ENCODE measurements around the gene HSD3B7.

The HSD3B7 gene

DNA sequence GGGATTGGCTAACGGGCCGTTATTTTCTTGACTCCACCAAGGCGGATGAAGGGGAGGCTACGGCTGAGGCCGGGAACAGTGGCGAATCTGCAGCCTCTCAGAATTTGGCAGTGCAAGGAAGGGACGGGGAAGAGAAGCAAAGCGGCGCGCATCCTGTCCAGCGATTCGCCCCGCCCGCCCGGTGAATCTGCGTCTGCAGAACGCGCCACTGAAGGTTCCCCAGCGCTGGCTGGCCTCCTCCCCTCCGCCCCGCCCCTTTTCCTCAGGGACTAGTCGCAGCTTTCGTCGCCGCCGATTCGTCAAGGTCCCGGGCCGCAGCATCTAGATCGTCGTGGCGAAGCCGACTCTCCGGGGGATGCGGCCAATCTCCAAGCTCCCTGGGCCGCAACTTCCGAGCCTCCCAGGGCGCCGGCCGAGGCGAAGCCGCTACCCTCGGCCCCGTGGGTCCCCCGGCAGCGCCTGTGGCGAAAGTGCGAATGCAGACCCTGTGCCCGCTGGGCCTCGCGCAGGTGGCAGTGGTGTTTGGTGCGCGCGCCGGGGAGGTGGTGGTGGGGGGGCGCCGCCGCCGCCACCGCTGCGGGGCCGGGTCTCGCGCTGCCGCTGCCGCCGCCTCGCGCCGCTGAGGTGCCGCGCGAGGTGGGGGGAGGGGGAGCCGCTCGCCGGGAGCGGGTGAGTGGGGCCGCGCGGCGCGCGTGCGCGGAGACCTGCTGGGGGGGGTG is 27.4 kb upstream of the HSD3B7 start, which contains the start of gene SETD1A:
Gene SETD1A, plus strand, starts transcription at position 299 of the 719 bp plus-strand sequence. CDS start 978 bp downstream, outside the sequence.
- peak; percentile 98 for DNase-seq

DNA sequence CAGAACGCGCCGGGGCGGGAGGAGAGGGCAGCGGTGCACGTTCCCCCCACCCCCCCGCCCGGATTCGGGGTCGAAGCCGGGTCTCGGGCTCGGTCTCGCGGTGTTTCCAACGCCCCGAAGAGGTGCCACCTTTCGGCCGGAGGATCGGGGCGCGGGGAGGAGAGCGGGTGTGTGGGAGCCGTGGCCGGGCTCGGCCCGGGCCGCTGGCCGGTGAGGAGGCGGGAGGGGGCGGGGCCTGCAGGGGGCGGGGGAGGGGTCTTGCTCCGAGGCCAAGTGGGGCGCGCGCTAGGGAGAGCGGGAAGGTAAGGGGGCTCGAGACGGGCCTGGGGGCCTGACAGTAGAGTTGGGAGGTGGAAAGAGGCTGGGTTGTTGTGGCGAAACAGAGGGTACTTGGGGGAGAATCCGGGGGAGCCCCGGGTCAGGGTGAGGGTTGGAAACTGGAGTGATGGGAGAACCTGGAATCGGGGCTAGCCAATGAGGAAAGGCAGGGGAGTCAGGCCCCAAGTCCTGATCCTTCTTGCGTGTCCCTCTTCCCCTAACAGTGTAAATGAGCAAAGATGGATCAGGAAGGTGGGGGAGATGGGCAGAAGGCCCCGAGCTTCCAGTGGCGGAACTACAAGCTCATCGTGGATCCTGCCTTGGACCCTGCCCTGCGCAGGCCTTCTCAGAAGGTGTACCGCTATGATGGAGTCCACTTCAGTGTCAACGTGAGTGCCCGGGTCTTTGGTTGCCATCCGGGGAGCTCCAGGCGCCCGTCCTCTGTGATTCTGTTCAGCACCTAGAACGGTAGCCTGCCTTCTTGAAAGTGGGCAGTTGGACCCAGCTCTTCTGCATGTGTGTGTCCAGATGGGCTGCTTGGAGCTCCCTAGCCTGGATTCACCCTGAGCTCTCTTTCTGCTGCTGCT is 26.6 kb upstream of the HSD3B7 start:
- DNase-seq, result no peak

DNA sequence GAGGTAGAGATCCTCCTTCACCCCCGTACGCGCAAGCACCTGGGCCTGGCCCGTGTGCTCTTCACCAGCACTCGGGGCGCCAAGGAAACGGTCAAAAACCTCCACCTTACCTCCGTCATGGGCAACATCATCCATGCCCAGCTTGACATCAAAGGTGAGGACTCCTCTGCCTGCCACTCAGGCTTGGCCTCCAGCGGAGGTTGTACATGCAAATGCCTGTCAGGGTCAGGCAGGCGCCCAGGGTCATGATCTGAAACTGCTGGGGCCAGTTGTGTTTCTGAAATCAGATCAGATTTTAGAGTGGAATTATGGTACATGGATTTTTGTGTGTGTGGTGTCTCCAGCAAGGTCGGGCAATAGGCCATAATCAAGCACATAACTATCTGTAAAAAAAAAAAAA is 23.6 kb upstream of the HSD3B7 start:
- DNase-seq, result no peak

DNA sequence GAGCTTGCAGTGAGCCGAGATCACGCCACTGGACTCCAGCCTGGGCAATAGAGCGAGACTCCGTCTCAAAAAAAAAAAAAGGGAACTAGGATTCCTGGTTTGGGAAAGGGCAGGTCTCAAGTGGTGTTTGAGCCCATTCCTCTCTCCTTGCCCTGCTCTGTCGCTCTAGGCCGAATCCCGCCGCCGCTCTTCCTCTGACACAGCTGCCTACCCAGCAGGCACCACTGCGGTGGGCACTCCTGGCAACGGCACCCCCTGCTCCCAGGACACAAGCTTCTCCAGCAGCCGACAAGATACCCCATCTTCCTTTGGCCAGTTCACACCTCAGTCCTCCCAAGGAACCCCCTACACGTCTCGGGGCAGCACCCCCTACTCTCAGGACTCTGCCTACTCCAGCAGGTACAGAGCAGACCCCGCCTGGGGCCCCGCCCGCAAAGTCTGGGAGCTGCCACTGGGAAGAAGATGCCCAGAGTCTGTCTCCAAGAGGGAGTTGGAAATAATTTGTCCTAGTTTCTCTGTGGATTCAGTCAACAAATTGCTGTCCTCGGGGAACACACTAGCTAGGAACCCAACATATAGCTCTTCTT is 21.0 kb upstream of the HSD3B7 start:
- no peak for DNase-seq

DNA sequence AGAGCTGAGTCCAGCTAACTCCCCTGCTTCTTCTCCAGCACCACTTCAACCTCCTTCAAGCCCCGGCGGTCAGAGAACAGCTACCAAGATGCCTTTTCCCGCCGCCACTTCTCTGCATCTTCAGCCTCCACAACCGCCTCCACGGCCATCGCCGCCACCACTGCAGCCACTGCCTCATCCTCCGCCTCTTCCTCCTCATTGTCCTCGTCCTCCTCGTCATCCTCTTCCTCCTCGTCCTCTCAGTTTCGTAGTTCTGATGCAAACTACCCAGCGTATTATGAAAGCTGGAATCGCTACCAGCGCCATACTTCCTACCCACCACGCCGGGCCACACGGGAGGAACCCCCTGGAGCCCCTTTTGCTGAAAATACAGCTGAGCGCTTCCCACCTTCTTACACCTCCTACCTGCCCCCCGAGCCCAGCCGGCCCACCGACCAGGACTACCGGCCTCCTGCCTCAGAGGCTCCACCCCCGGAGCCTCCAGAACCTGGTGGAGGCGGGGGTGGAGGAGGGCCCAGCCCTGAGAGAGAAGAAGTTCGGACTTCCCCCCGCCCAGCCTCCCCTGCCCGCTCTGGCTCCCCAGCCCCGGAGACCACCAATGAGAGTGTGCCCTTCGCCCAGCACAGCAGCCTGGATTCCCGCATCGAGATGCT is 20.3 kb upstream of the HSD3B7 start:
- DNase-seq, result no peak

DNA sequence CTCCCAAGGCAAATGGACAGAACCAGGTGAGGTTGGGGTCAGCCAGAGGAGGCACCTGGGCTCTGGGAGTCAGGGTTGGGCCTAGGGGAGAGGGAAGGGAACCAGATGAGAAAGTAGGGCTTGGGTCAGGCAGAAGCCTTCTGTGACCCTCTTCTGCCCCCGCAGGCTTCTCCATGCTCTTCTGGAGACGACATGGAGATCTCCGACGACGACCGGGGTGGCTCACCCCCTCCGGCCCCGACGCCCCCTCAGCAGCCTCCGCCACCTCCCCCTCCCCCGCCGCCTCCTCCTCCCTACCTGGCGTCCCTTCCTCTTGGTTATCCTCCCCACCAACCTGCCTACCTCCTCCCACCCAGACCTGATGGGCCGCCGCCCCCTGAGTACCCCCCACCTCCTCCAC is 19.6 kb upstream of the HSD3B7 start:
- no peak for DNase-seq

DNA sequence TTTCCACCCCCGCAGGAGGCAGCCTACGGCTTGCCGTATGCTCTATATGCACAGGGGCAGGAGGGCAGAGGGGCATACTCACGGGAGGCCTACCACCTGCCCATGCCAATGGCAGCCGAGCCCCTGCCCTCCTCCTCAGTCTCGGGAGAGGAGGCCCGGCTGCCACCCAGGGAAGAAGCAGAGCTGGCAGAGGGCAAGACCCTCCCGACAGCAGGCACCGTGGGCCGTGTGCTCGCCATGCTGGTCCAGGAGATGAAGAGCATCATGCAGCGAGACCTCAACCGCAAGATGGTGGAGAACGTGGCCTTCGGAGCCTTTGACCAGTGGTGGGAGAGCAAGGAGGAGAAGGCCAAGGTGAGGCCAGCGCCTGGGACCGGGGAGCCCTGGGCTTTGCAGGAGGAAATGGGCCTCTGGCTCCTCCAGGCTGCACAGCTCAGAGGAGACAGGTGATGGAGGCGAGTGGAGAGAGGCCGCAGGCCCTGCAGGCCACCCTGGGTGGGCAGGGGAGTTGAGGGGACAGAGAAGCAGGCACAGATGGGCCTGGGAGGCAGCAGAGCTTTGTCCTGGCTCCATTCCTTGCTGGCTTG is 18.9 kb upstream of the HSD3B7 start:
- DNase-seq, result no peak

DNA sequence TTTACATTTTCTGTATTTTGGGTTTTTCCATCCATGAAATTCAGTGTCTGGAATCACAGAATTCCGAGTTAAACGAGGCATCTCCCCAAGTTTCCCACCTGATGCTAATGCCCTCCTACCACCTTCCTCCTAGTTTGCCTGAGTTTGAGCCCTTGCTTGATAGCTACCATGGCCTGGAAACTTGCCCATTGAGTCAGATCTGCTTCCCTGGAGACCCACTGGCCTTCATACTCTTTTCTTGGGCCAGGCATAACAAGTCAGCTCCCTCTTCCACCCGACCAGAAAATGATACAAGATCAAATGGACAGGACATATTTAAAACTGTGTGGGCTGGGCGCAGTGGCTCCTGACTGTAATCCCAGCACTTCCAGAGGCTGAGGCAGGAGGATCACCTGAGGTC is 17.2 kb upstream of the HSD3B7 start:
- no peak for DNase-seq

DNA sequence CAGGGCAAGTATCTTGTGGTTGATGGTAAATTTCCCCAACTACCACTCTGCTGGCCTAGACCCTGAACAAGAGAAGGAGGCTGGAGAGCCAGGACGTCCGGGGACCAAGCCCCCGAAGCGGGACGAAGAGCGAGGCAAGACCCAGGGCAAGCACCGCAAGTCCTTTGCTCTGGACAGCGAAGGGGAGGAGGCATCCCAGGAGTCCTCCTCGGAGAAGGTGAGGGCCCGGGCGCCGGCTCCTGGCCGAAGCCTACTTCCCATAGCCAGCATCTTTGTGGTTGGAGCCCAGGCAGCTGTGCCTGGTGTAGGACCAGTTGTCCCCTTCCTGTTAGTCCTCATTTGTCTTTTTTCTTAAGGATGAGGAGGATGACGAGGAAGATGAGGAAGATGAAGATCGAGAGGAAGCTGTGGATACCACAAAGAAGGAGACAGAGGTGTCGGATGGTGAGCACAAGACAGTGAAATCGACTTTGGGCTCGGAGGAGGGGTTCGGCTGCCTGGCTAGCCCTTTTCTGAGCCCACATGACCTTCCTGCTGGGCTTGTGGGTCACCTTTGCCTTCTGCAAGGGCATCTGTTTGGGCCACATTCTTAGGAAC is 15.7 kb upstream of the HSD3B7 start:
- DNase-seq, result no peak

DNA sequence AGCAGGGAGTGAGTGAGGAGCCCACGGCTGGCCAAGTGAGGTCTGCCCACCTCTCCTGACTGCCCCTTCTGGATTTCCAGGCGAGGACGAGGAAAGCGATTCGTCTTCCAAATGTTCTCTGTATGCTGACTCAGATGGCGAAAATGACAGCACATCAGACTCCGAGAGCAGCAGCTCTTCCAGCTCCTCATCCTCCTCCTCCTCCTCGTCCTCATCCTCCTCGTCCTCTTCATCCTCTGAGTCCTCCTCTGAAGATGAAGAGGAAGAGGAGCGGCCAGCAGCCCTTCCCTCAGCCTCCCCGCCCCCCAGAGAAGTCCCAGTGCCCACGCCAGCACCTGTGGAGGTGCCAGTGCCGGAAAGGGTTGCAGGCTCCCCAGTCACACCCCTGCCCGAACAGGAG is 13.7 kb upstream of the HSD3B7 start:
- no peak for DNase-seq

DNA sequence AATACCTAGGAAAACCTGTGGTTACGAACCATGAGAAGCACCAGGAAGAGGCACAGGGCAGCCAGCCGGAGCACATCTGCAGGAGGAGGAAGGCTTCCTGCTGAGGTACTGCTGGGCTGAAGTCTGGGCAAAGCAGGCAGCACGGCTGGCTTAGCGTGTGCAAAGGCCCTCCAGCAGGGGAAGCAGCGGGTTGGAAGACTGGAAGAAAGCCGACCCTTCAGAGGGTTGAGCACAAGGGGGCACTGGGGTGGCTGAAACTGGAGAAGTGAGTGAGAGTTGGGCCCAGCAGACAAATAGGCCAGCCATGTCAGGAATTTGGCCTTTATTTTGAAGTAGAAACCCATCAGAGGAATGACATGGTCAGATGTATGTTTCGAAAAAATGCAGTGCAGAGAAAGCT is 12.1 kb upstream of the HSD3B7 start:
- no peak for DNase-seq

DNA sequence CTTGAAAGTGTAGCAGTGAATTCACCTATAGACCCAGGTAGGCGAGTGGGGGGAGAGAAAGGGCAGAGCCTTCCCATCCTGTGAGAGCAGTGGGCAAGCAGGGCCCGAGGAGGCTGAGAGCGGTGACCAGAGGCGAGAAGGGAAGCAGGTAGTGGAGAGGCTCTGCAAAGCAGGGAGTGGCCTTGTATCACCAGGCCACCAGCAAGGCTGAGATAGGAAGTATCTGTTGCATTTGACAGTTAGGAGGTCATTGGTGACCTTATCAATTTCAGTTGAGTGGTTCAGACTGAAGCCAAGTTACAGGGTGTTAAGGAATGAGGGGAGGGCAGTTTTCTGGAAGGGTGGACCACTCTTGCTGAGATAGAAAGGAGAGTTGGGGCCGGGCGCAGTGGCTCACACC is 10.7 kb upstream of the HSD3B7 start:
- DNase-seq, result no peak

DNA sequence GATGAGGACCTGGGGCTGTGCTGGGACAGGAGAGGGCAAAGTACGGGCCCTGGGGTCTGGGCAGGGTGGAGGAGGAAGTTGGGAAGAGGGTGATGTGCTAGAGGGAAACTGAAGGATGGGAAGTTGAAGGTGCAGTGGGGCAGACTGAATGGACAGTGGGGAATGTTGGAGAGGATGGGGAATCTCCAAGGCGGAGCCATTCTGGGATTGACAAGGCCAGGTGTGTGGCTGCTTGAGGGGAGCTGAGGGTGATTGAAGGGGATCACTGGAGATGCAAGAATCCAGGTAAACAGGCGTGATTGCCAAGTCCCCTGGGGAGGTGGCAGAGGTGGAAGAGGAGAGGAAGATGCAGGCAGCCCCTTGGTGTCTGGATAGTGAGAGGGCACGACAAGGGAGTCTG is 8.5 kb upstream of the HSD3B7 start:
- DNase-seq, result no peak

DNA sequence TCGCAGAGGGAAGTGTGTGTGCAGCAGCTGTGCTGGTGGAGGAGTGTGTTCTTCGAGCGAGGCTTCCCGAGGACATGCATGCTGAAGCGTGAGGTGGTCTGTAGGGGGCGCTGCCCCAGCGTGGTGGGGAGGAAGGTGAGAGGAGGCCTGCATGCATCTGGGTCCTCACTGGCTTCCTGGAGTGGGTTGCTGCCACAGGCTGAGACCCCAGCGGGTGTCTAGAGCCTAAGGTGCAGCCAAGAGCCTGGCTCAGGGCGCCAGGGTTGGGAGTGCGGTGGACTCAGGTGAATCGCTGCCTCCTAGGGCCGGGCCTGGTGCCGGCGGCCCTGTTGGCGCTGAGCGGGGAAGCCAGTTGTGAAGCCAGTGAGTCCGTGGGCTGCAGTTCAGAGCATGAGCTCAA is 7.5 kb upstream of the HSD3B7 start:
- DNase-seq, result no peak

DNA sequence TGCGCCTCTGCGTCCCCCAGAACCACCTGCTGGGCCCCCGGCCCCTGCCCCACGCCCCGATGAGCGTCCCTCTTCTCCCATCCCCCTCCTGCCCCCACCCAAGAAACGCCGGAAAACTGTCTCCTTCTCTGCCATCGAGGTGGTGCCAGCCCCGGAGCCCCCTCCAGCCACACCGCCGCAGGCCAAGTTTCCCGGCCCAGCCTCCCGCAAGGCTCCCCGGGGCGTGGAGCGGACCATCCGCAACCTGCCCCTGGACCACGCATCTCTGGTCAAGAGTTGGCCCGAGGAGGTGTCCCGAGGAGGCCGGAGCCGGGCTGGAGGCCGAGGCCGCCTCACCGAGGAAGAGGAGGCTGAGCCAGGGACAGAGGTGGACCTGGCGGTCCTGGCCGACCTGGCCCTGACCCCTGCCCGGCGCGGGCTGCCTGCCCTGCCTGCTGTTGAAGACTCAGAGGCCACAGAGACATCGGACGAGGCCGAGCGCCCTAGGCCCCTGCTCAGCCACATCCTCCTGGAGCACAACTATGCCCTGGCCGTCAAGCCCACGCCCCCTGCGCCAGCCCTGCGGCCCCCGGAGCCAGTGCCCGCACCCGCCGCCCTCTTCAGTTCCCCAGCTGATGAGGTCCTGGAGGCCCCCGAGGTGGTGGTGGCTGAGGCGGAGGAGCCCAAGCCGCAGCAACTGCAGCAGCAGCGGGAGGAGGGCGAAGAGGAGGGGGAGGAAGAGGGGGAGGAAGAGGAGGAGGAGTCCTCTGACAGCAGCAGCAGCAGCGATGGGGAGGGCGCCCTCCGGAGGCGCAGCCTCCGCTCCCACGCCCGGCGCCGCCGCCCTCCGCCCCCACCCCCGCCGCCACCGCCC is 5.6 kb upstream of the HSD3B7 start:
- DNase-seq, result no peak

DNA sequence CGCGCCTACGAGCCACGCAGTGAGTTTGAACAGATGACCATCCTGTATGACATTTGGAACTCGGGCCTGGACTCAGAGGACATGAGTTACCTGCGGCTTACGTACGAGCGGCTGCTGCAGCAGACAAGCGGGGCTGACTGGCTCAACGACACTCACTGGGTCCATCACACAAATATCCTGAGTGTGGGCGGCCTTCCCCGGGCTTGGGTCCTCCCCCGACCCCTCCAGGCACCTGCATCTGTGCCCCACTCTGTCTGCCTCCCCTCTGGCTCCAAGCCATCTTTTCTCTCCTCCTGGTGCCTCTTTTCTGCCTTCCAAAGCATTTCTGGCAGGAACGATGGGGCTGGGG is 5.0 kb upstream of the HSD3B7 start:
- DNase-seq, result no peak

DNA sequence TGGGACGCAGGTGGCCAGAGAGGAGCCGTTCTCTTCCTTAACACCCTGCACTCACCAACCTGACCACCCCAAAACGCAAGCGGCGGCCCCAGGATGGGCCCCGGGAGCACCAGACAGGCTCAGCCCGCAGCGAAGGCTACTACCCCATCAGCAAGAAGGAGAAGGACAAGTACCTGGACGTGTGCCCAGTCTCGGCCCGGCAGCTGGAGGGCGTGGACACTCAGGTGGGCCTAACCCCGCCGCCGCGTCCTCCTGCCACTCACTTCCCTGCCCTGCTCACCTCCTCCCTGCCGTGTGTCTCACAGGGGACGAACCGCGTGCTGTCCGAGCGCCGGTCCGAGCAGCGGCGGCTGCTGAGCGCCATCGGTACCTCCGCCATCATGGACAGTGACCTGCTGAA is 4.6 kb upstream of the HSD3B7 start:
- DNase-seq, result no peak

DNA sequence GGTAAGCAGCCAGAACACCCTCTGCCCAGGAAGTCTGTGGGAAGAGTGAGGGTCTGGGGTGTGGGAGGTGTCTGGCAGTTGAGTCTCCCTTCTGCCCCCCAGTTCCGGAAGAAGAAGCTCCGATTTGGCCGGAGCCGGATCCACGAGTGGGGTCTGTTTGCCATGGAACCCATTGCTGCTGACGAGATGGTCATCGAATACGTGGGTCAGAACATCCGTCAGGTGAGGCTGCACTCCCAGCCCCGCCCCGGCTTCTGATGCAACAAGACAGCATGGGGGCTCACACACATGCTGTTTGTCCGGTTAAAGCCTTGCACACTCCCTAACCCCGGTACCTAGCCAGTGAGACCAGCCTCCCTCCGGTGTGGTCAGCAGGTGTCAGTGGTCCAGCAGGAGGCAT is 4.0 kb upstream of the HSD3B7 start:
- no peak for DNase-seq

DNA sequence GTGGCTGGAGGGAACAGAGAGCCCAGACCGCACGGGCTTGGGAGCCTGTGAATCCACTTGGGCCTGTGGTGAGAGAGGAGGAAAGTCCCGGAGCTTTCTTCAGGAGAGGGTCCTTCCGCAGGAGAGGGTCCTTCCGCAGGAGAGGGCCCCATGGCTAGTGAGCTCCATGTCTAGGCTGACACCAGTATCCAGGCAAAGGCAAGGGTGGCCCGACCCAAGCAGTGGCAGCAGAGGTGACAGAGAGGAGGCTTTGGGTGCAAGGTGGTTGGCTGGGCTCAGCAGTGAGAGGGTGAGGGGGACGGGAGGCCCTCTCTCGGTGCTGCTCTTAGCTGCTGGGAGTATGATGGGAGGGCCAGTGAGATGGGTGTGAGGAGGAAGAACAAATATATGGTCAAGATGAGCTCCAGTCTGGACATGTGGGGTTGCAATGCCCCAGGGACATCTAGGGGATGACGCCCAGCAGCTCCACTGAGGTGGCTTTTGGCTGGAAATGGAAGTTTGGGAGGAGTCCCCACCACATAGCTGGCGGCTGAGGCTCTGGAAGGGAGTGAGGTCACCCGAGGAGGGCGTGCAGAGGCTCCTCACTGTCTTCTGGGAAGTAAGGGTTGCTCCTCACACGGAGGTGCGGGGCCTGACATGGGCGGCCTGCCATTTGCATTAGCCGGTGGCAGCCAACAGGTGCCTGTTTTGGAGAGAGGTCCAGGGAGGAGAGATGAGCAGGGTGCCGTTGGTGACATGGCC is 2.3 kb upstream of the HSD3B7 start:
- DNase-seq, result no peak

DNA sequence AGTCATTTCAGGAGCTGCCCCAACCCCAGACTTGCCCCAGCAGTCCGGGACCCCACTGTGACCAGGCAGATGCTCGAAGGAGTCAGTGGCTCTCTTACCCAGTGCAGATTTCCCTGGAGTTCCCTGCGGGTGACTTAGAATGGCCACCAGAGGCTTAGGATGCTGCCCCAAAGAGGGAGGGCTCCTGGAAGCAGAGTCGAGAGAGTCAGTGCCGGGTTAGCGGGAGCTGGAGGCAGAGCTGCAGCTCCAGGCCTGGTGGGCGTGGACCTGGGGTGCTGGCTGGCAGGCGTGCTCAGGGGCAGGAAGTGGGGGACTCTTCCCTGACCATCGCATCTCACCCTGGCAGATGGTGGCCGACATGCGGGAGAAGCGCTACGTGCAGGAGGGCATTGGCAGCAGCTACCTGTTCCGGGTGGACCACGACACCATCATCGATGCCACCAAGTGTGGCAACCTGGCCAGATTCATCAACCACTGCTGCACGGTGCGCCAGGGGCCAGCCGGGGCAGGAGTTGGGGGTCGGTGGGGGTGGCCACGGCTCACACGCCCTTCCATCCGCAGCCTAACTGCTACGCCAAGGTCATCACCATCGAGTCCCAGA is 1.6 kb upstream of the HSD3B7 start:
- no peak for DNase-seq
